Ovary (tissue), 3 donors: ENCODE results near the gene BUB3.

ENCODE experiments used
- CTCF ChIP-seq, 3 donors: fragments of 450-650 bp in 2 of 3; fragments of 200-600 bp in 1 of 3; IDR thresholded peaks; one replicate each; pipeline versions ENCODE4 v1.5.1 to v1.8.0; 2016 to 2022; ENCODE audit warnings: antibody characterized with exemption in 3 of 3, mild to moderate bottlenecking in 1 of 3
- EP300 ChIP-seq: sonication (generic); formaldehyde crosslinking; IDR thresholded peaks from one replicate; pipeline ENCODE4 v1.6.1; 2017; ENCODE audit warnings: antibody characterized with exemption
- POLR2A ChIP-seq: fragments of 450-650 bp; IDR thresholded peaks from one replicate; pipeline ENCODE4 v1.6.1; 2017; ENCODE audit warnings: antibody characterized with exemption, mild to moderate bottlenecking, moderate library complexity
- donor health status: DM: no; HTN: no; CAD: no.

- TF ChIP-seq CTCF (IDR thresholded peaks at IDR 0.05) (no peak), EP300 (no peak), POLR2A (no peak)
These were observed 21.5 kb downstream of the BUB3 start for GRCh38 chr10:123175389-123176387.
